T-helper 1 cell treated with Interleukin-12 subunit alpha and Interleukin-12 subunit beta and Interleukin-4 antibody, amounts not matched to agents 30 ng/mL and 1 ng/mL, for 36 hours (primary cell): ENCODE results near the gene YPEL2. TPM values are rescaled to one million over a fixed set of nuclear protein-coding genes. Genes with fewer than 3 reads are reported as not detected.

Experiments used
- intact Hi-C: fragments of 100-400 bp; cut with micrococcal nuclease; formaldehyde crosslinking; loops from one replicate; pipeline ENCODE4 v1.15.1; 2024
- total RNA-seq: library from RNA; stranded (reverse); gene quantifications from 2 replicates; pipeline ENCODE4 v1.2.3, GENCODE V29; 2022

Gene YPEL2
- total RNA-seq, 1 donor from 2014 or later = 10.4 TPM

DNA sequence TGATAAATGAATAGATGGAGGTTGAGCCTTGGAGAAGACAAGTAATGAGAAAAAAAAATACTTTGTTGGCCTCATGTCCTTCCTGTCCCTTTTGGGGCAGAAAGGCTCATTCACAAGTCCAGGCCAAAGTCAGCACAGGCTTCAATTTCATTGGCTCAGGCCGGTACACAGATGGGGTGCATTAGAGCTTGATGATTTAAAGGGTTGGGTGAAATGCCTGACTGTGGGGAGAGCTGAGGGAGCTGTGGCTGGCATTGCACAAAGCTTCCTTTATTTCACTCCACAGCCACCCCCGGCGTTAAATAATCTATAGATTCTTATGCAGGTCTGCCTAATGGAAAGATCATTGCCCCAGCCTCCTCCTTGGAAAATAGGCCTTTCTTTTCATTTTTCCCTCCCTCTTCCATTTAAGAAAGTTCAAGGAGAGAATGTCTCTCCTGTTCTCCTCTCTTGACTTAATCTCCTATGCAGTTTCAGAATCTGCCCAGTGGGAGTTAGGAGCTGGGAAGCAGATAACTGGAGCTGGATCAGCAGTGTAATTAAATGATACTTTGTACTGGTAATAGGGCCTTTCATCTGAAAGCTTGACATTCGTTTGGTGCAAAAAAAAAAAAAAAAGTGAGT, 24.4 kb downstream of the YPEL2 start:
- intact Hi-C loops = no loop called here

- intact Hi-C loops = no loop called here
Observed at GRCh38 chr17:59356543-59357218, 25.2 kb downstream of the YPEL2 start.

DNA sequence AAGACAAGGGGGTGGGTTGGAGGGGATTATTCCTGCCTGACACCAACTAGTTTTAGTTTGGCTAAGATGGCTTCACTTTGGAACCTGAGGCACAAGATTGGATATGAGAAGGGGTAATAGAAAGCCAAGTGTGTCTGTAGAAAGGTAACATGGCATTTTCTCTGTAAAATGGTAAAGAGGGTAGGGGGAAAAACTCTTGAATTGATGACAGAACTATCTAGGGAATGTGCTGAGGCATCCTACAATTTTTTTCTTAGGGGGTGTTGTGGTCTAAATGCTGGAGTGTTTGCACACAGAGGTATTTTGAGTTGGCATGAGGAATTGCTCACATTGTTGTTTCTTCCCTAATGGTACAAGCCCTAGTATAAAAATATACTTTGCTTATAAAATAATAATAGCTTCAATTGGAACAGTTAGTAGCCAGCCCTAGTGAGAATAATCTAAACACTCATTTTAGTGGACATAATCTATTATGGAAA, 25.8 kb downstream of the YPEL2 start:
- intact Hi-C loops = no loop called here

DNA sequence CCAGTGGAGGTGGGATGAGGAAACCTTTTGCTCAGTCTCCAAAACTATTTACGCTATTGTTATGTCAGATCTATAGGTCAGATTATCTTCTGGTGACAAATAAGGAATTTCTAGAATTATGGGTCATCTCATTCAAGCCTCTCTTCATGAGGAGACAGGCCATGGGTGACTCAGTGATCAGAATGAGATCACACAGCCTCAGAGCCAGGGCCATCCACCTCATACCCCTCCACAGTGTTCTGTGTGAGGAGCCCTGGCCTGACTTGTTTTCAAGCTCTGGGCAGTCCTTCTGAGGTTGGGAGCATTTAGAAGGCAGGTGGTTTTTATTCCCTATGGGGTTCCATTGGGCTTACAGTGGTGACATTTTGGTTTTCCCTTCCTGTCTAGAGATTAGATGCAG, 26.5 kb downstream of the YPEL2 start:
- intact Hi-C loops = no loop called here

DNA sequence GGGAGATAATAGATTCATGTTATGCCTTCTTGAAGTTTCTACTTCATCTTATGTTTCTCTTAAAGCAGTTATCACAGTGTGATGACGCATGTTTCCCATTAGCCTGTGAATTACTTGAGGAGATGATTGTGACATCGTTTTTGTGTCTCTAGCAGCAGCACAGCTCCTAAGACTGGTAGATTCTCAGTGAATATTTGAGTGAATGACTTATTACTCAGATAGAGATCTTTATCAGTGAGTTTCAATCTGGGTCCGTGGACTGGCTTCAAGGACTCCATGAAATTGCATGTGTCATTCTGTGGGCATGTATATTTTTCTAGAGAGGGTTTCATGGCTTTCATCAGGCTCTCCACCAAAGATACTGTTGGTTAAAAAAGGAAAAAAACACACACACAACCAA, 29.9 kb downstream of the YPEL2 start:
- intact Hi-C loops = loop anchor here (2.0 to 10.0 kb wide), 2 partner anchors 13 to 1027 kb away; no protein-coding TSS in a partner anchor

DNA sequence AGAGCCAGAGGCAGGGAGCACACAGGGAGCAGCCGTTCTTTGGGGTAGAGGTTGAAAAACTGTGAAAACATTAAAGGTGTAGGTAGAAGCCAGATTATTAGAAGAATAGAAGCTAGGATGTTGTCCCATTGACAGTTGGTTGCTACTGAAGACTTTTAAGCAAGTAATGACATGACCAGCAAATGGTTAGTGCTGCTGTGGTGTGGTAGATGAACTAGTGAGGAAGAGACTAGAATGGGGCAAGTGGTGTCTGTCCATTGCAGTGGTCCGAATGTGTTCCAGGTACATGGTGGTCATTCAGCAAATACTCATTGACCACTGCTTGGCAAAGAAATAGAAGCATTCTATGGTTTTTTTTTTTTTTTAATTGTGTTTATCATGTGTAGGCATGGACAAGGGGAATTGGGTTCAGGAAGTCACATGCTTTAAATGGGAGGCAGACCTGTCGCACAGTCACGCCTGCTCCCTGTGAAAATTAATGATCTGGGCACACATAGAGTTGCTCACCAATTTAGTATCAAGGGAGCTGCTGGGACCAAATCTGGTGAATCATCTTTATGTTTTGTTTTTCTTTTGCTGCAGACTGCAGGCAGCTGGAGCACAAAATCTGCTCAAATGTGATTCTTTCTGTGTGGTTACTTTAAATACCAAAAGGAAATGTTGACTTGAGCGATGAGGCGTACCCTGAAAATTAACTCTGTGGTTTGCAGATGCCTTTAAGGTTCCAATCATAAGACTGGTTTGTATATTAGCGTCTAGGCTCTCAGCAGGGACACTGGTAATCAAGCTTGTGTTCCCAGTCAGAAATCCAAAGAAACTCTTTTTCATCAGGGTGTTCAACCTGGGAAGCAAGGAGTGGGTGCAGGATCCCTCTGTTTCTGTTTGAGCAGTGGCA, 30.7 kb downstream of the YPEL2 start:
- intact Hi-C loops = loop anchor here (1.0 to 10.0 kb wide), 4 partner anchors 13 to 1027 kb away; no protein-coding TSS in a partner anchor

GRCh38 chr17:59362811-59363205, 31.4 kb downstream of the YPEL2 start:
- intact Hi-C loops = loop anchor here (1.0 to 10.0 kb wide), 3 partner anchors 34 to 1028 kb away; no protein-coding TSS in a partner anchor

DNA sequence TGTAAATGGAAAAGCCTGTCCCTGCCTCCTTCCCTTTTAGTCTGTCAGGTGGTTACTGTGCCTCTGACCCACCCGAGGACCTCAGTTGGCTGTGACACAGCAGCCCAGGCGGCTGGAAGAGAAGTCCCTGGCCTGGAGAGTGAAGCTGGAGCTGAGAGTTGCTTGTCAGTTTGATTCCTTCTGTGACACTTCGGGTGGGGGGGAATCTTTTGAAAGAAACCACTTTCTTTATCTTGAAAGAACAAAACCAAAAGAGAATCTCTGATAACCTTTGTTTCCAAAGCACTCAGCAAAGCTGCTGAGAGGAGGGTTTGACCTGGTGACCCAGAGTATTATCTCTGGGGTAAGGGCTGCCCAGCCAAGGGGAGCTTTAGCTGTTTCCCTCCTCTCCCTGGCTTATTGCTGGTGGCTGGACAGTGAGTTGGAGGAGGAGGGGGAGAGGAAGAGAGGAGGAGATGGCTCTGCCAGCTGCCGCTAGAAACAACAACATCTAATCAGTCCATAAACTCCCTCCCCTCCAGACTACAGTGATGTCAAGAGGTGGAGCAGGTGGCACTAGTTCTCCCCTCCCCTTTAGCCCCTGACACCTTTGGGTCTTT, 34.0 kb downstream of the YPEL2 start:
- intact Hi-C loops = loop anchor here (1.0 to 10.0 kb wide), 2 partner anchors 8 to 1031 kb away; no protein-coding TSS in a partner anchor

- intact Hi-C loops = loop anchor here (10.0 kb wide), 1 partner anchor 1031 kb away; no protein-coding TSS in a partner anchor
Observed at GRCh38 chr17:59366040-59366757, 34.7 kb downstream of the YPEL2 start.

- intact Hi-C loops = loop anchor here (10.0 kb wide), 1 partner anchor 1032 kb away; no protein-coding TSS in a partner anchor
Observed at GRCh38 chr17:59366773-59367656, 35.6 kb downstream of the YPEL2 start.

- intact Hi-C loops = loop anchor here (10.0 kb wide), 1 partner anchor 1033 kb away; no protein-coding TSS in a partner anchor
Observed at GRCh38 chr17:59367657-59368045, 36.2 kb downstream of the YPEL2 start.

DNA sequence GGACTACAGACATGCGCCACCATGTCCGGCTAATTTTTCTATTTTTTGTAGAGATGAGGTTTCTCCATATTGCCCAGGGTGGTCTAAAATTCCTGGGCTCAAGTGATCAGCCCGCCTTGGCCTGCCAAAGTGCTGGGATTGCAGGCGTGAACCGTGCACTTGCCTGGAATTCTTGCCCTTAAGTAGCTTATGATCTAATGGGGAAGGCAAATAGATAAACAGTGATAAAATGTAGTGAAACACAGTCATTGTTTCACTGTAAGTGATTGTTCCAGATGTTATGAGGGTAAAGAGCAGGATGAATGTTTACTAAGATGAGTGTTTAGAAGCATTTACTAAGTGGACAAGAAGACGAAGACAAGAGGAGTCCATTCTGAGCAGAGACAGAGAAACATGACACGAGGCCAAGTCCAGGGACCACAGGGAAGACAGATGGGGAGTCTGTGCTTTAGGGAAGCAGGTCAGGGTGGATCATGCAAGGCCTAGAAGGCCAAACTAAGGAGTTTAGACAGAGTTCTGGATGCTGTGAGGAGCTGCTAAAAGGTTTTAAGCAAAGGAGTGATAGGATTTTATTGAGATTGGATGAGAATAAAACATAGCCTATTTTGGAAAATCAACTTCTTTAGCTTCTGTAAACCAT, 36.9 kb downstream of the YPEL2 start:
- intact Hi-C loops = loop anchor here (10.0 kb wide), 1 partner anchor 1034 kb away; no protein-coding TSS in a partner anchor

DNA sequence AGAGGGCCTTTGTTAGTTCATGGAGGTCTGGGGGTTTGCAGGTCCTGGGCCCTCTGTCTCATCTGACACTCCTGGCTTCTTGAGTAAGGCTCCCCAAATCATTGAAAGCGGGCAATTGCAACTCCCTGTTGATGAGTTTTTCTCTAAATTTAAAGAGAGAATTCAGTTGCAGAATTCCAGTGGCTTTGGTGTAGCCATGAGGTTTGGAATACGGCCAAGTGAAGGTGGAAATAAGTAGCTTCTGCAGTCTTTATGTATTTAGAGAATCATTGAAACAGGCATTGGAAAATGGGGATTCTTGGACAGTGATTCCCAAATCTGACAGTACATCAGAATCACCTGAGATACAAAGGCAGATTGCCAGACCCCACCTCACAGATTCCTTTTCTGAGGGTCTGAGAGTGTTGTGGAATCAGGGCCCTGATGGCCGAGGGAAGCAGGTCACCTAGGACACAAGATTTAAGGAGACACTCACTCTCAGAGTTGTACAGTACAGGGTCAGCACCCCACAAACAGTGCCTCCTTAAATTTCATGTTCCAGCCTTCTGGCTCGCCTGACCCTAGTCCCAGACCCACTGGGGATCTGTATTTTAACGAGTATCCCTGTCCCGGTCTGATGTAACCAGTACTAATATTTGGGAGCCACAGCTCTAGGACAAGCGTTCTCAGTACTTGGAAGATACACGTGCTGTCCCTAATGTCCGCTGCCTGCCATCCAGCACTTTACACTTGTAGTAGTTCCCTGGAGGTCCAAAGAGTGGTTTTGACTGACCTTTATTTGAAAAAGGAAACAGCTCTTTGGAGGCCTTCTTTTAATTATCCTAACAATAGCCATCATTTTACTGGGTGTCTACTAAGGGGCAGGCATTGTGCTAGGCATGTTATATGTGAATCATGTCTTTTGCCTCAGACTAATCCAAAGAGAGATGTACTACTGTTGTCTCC, 37.8 kb downstream of the YPEL2 start:
- intact Hi-C loops = loop anchor here (10.0 kb wide), 1 partner anchor 1035 kb away; no protein-coding TSS in a partner anchor

DNA sequence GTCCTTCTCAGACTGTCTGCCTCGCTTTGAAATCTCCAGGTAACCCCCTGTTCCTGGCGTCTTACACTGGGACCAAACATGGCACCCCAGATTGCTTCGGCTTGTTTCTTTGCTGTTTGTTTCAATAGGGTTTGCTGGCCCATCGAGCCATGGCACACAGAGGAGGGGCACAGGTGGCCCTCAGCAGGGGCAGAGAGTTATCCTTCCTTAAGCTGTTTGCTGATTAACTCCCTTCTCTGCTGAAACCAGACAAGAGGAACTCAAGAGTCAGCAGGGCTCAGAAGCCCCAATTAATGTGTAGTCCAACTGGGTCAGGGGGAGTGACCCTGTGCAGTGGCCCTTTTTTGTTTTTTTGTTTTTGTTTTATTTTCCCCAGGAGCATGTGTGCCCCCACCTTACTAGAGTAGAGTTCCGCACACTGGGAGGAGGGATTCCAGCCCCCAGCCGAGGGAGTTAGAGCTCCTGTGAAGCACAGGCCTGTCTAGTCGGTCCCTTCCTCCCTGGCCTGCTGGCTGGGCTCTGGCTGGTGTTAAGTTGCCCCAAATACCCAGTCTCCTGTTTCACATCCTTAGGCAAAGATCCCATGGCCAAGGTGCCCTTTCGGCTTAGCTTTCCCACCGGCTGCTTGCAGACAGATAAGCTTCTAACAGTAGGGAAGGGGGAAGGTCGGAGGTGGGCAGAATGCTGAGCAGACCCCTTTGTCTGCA, 39.3 kb downstream of the YPEL2 start:
- intact Hi-C loops = no loop called here

DNA sequence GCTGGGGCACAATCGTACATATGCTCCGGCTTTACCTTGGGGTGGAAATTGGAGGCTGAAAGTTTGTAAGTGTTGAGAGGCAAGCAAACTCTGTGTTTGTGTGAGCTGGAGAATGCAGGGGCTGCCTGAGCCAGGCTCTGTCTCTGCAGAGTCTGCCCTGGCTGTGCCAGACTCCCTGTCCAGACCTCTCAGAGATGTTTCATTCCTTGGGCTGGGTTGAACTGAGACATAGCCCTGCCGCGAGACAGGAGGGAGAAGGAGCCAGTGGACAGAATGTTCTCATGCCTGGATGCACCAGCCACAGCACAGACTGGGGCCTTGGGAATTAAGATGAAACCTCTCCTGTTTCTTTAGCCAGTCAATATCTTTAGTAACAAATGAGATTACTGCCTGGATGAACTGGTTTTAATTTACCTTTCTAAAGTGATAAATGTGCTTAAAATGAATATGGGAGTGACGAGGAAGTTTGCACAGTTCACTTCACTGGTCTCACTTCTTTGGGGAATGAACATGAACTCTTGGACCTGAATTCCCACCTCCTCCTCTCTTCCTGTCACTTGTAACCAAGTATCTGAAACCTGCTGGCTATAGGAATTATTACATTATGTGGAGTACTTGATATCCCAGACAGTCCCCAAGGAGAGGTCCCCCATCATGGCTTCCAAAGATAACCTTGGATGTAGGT, 40.1 kb downstream of the YPEL2 start:
- intact Hi-C loops = no loop called here

DNA sequence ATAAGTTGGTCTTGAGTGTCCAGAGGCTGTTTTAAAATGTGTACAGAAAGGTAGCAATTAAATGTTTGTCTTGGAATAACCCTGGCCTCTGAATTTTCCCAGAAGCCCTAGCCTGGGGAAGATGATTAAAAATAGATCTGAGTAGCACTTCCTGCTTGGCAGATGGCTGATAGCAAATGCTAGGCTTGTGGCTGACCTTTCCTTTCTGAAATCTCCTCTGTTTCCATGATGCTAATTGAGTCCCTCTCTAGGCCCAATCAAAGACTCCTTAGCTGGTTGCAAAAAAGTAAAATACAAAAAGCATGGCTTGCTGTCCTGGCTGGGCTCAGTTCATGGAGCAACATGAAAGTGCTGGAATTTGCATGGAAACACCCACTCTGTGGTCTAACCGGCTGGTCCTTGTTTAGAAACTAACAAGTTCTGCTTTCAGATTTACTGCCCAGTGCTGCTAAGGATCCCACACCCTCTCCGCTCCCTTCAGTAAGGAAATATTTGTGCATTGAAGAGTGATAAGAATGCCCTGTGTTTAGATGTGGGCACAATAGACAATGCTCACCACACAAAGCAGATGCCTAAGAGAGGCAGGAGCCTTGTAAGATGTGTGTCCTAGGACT, 40.8 kb downstream of the YPEL2 start:
- intact Hi-C loops = no loop called here
